22Rv1 (cell line): ENCODE data around the gene MMP21.

Source experiments
- H3K27ac ChIP-seq: fragments of 450-650 bp; 2 replicates; pipeline ENCODE4 v1.5.1; 2017
- ZFX ChIP-seq: fragments of 450-650 bp; IDR thresholded peaks from 2 replicates; pipeline ENCODE4 v1.6.1; 2017; ENCODE audit warnings: antibody characterized with exemption, borderline replicate concordance
- TF ChIP-seq, protein P1 (sequence below): fragments of 450-650 bp; IDR thresholded peaks from 2 replicates; pipeline ENCODE4 v1.5.1; 2017; ENCODE audit warnings: mild to moderate bottlenecking

Gene MMP21

DNA sequence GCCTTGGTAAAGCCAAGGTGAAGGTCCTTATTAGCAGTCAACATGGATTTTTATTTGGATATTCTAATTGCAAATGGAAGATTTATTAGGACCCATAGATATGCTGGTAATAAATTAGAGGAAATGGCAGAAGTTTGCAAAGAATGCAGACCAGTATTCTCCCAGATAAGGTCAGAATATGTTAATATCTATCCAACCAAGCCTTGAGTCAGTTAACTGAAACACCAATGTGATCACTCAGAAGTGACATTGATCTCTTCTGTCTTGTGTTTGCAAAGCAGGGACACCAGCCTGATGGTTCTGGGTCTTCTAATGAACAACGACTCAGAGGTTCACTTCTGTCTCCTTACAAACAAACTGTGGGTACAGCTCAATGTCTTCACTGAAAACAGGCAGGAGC, 26.0 kb upstream of the MMP21 start:
- H3K27ac ChIP-seq, result no peak overlapping the region
- TF ChIP-seq, protein P1, sequence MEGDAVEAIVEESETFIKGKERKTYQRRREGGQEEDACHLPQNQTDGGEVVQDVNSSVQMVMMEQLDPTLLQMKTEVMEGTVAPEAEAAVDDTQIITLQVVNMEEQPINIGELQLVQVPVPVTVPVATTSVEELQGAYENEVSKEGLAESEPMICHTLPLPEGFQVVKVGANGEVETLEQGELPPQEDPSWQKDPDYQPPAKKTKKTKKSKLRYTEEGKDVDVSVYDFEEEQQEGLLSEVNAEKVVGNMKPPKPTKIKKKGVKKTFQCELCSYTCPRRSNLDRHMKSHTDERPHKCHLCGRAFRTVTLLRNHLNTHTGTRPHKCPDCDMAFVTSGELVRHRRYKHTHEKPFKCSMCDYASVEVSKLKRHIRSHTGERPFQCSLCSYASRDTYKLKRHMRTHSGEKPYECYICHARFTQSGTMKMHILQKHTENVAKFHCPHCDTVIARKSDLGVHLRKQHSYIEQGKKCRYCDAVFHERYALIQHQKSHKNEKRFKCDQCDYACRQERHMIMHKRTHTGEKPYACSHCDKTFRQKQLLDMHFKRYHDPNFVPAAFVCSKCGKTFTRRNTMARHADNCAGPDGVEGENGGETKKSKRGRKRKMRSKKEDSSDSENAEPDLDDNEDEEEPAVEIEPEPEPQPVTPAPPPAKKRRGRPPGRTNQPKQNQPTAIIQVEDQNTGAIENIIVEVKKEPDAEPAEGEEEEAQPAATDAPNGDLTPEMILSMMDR, result no peak
- TF ChIP-seq ZFX, result no peak

DNA sequence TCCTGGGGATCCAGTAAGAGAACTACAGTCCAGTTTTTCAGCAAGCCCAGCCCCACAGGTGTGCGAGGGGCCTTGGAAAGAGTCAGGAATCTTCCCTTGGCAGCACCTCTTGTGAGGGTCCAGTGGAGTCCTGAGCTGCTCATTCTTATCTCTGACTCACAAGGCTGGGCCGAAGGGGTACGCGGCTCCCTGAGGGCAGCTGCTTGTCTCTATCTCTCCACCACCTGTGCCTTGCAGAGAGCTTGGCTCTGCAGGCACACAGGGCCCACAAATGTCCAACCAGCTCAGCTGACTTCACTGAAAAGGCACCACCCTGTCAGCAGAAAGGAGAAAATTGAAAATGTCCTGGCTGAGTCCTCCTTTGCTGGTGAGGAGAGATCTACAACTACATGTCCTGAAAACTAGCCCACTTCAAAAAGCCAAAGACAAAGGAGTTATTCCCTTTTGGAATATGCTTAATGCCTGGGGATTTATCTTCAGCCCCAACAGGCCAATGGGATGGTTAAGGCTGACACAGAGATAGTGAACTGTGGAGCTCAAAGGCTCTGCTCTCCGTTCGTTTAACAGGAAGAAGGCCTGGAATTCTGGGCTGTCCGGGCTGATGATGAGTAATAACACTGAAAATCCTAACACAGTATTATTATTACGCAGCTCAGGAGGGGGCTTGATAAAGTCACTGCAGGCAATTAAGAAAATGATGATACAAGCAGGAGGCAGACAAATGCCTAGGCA, 24.0 kb upstream of the MMP21 start:
- no peak overlapping the region for H3K27ac ChIP-seq
- no peak for TF ChIP-seq ZFX
- TF ChIP-seq, protein P1, result no peak

DNA sequence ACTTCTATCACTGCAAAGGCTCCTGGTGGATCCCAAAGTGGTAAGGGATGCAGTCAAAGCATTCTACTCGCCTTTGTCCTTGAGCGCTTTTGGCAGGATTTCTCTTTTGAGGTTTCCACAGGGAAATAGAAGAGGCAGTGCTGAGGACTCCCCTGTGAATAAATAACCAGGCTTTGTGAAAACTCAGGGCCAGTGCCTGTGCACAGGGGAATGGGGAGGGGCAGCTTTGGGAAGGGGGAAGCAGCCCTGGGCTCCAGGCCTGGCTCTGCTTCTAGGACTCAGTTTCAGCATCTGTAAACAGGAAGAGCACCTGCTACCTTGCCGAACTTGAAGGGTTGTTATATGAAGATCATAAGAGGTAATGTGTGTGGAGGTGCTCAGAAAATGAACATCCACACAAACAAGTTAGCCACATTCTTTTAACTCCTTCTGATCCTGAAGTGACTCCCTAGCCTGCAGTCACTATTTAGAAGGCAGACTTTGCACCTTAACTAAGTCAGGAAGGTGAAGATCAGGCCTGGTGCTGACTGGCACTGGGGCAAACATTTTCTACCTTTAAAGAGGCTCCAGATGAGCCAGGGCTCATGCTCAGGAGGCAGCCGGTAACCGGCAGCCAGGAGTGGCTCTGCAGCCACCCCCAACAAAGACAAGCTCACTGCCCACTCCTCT, 22.5 kb upstream of the MMP21 start:
- TF ChIP-seq, protein P1, result no peak
- no peak for TF ChIP-seq ZFX

DNA sequence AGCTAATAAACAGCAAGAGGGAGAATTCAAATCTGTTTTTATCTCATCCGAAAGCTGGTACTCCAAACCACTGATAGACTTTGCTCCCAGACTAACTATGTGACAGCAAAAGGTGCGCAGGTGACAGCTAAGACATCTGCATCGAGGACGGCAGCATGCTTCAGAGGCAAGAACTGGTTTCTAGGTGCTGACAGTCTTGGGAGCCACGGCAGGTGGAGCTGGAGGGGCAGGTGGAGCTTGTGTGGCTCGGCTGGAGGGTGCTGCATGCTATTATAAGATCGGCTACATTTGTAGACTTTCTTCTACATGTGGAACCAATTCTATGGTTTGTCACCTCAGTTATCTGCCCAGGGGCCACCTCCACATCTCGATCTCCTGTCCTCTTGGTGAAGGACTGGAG, 21.8 kb upstream of the MMP21 start:
- TF ChIP-seq, protein P1, result no peak
- TF ChIP-seq ZFX, result no peak
- no peak overlapping the region for H3K27ac ChIP-seq

More for the DNA sequence above, 22.5 kb upstream of the MMP21 start:
- no peak overlapping the region for H3K27ac ChIP-seq

DNA sequence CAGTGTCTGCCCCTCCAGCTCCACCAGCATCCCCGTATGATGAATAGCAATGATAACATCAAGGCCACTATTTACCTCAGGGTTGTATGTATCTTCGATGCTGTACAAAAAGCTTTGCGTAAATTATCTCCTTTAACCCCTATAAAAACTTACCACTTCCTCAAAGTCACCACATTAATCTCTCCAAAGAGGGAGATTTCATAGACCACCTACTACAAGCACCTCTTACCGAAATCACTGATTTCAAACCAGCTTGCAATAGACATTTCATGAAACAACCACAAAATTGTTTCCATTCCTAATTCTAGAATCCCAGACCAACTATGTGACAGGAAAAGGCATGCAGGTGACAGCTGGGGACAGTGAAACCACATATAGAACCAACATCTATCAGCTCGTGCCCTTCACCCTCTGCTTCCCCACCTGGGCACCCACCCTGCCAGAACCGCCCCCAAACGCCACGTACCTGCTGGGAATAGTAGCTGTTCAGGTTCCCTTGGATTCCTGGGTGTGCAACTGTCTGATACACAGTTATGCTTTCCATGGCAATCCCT, 20.1 kb upstream of the MMP21 start:
- H3K27ac ChIP-seq, result no peak overlapping the region
- TF ChIP-seq ZFX, result no peak
- TF ChIP-seq, protein P1, result no peak

DNA sequence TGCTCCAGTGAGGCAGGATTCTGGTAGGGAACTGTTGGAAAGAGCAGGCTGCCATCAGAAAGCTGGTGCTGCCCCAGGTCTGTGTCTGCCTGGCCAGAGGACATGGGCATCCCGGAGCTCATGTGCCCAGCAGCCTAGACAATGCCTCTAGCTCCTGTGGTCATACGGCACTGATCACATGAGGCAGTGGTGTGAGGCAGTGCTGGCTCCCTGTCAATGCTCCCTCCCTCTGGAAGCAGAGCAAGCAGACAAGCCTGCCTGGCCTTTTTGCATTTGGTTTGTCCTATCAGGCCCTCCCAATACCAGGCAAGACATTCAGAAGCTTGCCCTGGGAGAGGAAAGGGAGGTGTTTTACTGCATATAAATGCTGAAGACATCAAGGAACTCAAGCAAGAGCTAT, 19.5 kb upstream of the MMP21 start:
- no peak overlapping the region for H3K27ac ChIP-seq
- TF ChIP-seq ZFX, result no peak
- TF ChIP-seq, protein P1, result no peak
